Measurements from ENCODE around the gene STYXL1.

DNA sequence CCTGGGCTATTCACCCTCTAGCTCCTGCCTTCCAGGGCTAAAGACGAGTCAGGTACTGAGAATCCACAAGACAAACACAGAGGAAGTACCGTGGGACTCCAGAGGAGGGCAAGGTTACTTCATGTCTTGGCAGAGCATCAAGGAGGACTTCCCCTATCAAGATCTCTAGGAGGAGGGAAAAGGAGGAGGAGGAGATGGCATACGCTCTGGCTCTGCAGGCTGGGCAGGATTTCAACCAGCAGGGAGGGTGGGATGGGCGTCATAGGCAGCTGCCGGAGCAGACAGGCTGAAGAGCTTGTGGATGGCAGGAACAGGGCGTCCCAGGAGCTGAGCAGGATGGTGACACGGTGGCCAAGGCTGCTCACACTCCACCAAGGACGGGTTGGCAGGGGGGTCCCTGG is 21.4 kb upstream of the STYXL1 start:
- no peak for TF ChIP-seq TAF1 (IDR thresholded peaks at IDR 0.05; ENCODE audit: borderline replicate concordance, insufficient read depth, low read length)
- TF ChIP-seq POLR2AphosphoS5 (IDR thresholded peaks at IDR 0.05; ENCODE audit: low read depth, low read length), result no peak
- TF ChIP-seq, protein P1, sequence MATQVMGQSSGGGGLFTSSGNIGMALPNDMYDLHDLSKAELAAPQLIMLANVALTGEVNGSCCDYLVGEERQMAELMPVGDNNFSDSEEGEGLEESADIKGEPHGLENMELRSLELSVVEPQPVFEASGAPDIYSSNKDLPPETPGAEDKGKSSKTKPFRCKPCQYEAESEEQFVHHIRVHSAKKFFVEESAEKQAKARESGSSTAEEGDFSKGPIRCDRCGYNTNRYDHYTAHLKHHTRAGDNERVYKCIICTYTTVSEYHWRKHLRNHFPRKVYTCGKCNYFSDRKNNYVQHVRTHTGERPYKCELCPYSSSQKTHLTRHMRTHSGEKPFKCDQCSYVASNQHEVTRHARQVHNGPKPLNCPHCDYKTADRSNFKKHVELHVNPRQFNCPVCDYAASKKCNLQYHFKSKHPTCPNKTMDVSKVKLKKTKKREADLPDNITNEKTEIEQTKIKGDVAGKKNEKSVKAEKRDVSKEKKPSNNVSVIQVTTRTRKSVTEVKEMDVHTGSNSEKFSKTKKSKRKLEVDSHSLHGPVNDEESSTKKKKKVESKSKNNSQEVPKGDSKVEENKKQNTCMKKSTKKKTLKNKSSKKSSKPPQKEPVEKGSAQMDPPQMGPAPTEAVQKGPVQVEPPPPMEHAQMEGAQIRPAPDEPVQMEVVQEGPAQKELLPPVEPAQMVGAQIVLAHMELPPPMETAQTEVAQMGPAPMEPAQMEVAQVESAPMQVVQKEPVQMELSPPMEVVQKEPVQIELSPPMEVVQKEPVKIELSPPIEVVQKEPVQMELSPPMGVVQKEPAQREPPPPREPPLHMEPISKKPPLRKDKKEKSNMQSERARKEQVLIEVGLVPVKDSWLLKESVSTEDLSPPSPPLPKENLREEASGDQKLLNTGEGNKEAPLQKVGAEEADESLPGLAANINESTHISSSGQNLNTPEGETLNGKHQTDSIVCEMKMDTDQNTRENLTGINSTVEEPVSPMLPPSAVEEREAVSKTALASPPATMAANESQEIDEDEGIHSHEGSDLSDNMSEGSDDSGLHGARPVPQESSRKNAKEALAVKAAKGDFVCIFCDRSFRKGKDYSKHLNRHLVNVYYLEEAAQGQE (IDR thresholded peaks at IDR 0.05; ENCODE audit: insufficient read depth in 1 of 2, low read depth in 2 of 2, low read length in 2 of 2), result no peak
- 0 out of 2 replicates have a peak, but pooled peaks have one; percentile 2 for TF ChIP-seq SIN3A (IDR thresholded peaks at IDR 0.05; ENCODE audit: borderline replicate concordance, insufficient read depth, low read length)
